GM06990 (cell line): ENCODE data around the gene ESRRB.

ENCODE experiments used
- DNase-seq: peaks from one replicate; pipeline ENCODE4 v3.0.0-alpha.2; 2011; ENCODE audit not compliant: insufficient read length; ENCODE audit errors: extremely low read depth
- H3K27me3 ChIP-seq: replicated peaks from 2 replicates; pipeline ENCODE4 v1.6.0; 2011; ENCODE audit warnings: low read length; ENCODE audit not compliant: control insufficient read depth, insufficient read depth
- H3K36me3 ChIP-seq: 2 replicates; pipeline ENCODE4 v1.5.1; 2011; ENCODE audit warnings: low read length; ENCODE audit not compliant: control insufficient read depth, insufficient read depth
- H3K4me3 ChIP-seq: replicated peaks from 2 replicates; pipeline ENCODE4 v1.5.1; 2011; ENCODE audit warnings: low read depth, mild to moderate bottlenecking, control low read depth, low read length
- CTCF ChIP-seq: IDR thresholded peaks from 2 replicates; pipeline ENCODE4 v1.5.1; 2011; ENCODE audit warnings: low read length, control low read depth, mild to moderate bottlenecking, inconsistent platforms; ENCODE audit not compliant: insufficient read depth, poor library complexity, severe bottlenecking

The ESRRB gene

GRCh38 chr14:76375947-76376404 is at the start of gene ESRRB:
TSS of gene ESRRB (plus strand) at chr14:76376137. CDS start at chr14:76376402, 265 bp downstream.
- TF ChIP-seq CTCF, result no peak
- peaks cover 8% of the 10 kb centered on the region for H3K27me3 ChIP-seq

GRCh38 chr14:76326918-76327689 is 48.8 kb upstream of the ESRRB start:
- no peak for TF ChIP-seq CTCF
- Histone ChIP-seq H3K27me3 (no peaks in the 10 kb centered on the region; the same call in none of the 2 replicates), H3K36me3 (no peaks in the 10 kb centered on the region), H3K4me3 (no peak overlapping the region)
- DNase-seq, result no peak

More at GRCh38 chr14:76375947-76376404, at the start of gene ESRRB:
- H3K36me3 ChIP-seq, result no peaks in the 10 kb centered on the region
- no peak for DNase-seq
- no peak within 1 kb of the TSS for H3K4me3 ChIP-seq

GRCh38 chr14:76328457-76329137 is 47.3 kb upstream of the ESRRB start:
- no peaks in the 10 kb centered on the region for H3K36me3 ChIP-seq
- H3K27me3 ChIP-seq, result no peaks in the 10 kb centered on the region; the same call in none of the 2 replicates
- TF ChIP-seq CTCF, result no peak
- no peak for DNase-seq
- no peak overlapping the region for H3K4me3 ChIP-seq

GRCh38 chr14:76329154-76329928 is 46.6 kb upstream of the ESRRB start:
- no peak for DNase-seq
- H3K4me3 ChIP-seq, result no peak overlapping the region
- no peaks in the 10 kb centered on the region for H3K36me3 ChIP-seq

More at GRCh38 chr14:76329154-76329928, 46.6 kb upstream of the ESRRB start:
- no peak for TF ChIP-seq CTCF
- H3K27me3 ChIP-seq, result no peaks in the 10 kb centered on the region; the same call in none of the 2 replicates
